Diencephalon (tissue), 1 donor: Measurements from ENCODE around the gene FAM53A. TPM values are rescaled to one million over a fixed set of nuclear protein-coding genes. Genes with fewer than 3 reads are reported as not detected.

Source experiments
- small RNA-seq: library from RNA; depleted of rRNA; stranded (forward); fragments of <200 nt; gene quantifications from one replicate; pipeline ENCODE3, GENCODE V24; 2014
- total RNA-seq: library from RNA; depleted of rRNA; stranded (reverse); fragments of >200 nt; gene quantifications from one replicate; pipeline ENCODE4 v1.2.3, GENCODE V29; 2014

Gene FAM53A, protein sequence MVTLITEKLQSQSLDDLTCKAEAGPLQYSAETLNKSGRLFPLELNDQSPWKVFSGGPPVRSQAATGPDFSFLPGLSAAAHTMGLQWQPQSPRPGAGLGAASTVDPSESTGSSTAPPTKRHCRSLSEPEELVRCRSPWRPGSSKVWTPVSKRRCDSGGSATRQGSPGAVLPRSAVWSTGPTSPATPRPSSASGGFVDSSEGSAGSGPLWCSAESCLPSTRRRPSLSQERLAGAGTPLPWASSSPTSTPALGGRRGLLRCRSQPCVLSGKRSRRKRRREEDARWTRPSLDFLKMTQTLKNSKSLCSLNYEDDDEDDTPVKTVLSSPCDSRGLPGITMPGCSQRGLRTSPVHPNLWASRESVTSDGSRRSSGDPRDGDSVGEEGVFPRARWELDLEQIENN
- total RNA-seq: 1.4 TPM

DNA sequence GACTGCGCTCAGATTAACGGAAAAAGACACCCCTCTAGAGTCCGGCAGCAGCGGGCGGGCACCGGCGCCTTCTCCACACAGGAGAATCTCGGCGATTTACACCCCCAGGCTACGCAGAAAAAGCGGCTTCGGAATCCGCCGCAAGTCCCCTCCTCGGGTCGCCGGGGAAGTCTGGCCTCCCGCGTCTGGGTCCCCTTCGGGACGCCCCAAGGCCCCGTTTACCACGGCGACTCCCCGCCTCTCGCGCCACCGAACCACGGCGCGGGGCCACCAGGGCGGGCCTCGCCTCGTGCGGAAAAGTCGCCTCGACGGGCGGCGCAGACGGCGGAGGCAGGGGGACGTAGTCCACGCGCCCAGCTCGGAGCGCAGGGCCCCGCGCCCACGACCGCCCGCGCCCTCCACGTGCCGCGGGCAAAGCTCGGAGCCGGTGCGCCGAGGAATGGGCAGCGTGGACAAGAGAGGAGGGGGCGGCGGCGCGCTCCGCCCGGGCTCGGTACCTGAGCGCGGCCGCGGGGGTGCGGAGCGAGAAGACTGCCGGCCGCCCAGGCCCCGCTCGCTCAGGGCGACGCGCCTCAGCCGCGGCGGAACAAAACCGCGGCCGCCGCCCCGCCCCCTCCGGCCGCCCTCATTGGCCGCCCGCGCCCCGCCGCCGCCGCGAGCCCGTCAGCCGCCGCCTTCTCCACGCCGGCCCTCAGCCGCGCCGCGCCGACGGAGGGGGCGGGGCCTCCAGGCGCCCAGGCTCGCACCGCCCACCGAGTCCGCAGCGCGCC lies at the start of gene FAM53A:
TSS of gene FAM53A (minus strand) at position 578 of the 770 bp plus-strand sequence. CDS start 15,572 bp downstream, outside the sequence.

DNA sequence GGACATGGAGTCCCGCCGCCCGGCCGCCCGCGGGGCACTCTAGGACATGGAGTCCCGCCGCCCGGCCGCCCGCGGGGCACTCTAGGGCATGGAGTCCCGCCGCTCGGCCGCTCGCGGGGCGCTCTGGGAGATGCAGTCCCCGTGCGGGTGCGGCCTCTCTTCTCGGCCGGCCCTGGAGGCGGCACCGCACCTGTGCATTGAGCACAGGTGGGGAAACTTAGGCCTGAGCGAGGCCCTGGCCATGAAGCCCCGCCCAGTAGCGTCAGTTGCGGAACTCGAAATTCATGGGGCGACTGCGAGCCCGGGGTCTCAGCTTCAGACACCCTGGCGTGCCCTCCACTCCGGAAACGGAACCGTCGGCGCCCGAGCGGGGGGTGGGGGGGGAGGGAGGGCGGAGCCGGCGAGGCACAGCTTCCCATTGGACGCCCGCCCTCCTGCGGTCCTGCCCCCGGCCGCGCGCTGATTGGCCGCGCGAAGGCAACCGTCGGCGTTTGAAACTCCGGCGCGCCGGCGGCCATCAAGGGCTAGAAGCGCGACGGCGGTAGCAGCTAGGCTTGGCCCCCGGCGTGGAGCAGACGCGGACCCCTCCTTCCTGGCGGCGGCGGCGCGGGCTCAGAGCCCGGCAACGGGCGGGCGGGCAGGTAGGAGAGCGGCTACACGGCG lies 37.0 kb upstream of the FAM53A start, which contains the start of the genes TACC3 and TMEM129:
TSS of gene TACC3 (plus strand) at position 519 of the 663 bp plus-strand sequence. CDS start 1,901 bp downstream, outside the sequence.
TSS of gene TMEM129 (minus strand) at position 321 of the 663 bp plus-strand sequence. CDS start 486 bp downstream, outside the sequence.

DNA sequence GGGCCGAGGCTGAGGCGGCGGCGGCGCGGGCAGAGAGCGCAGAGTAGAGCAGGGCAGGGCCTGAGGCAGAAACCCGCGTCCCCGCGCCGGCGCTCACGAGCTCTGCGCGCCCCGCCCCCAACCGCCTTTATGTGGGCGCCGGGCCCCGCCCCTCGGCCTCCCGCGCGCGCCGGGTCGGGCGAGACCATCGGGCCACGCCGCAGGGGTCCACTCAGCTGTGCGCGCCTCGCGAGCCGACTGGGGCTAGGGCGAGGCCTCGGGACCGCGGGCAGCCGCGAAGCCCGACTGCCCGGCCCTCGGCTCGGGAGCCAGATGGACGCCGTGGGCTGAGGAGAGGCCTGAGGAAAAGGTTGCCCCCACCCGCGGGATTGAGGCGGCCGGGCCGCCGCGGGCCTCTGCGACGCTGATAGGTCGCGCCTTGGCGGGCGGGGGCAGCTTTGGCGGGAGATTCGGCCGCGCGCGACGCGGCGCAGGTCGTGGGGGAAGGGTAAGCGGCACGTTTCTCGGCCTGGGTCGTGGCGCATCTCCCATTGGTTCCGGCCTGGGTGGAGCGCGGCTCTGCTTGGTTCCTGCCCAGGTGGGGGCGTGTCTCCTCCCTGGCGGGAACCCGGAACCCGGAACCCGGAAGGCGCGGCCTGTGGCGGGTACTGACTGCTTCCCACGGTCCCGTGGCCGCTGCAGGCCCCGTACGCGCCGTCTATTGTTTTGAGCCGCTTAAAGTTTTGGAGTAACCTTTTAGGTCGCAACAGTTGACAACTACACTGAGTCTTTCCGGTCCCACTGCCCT lies 28.3 kb upstream of the FAM53A start, which contains the start of gene SLBP:
TSS of gene SLBP (minus strand) at position 104 of the 787 bp plus-strand sequence. CDS start 131 bp downstream, outside the sequence.

Small RNA genes within 50 kb of the gene (small RNA-seq; reads per million reads assigned to genes)
- not detected for gene RF00019

Other genes with a start within 250 kb of the FAM53A start
- gene SLBP, start 28.0 kb upstream of the FAM53A start, total RNA-seq: 39.0 TPM
- gene TMEM129, start 37.0 kb upstream of the FAM53A start, total RNA-seq: 20.1 TPM
- 7.6 TPM for gene TACC3, start 37.2 kb upstream of the FAM53A start, total RNA-seq
- 38.8 TPM for gene FGFR3, start 109.0 kb upstream of the FAM53A start, total RNA-seq
- 73.1 TPM for gene LETM1, start 171.8 kb upstream of the FAM53A start, total RNA-seq
- gene NSD2, start 187.1 kb upstream of the FAM53A start, total RNA-seq: 118 TPM